Parathyroid adenoma (tissue), 2 donors: Measurements from ENCODE around the gene ZC3H8.
"Not testable (repeated sequence)": the region's sequence is repeated elsewhere in the genome, so short reads cannot be mapped to it uniquely, and the experiment has no call there.

Experiments used
- H2AFZ ChIP-seq: fragments of 300-600 bp; sonication (generic); one replicate; pipeline ENCODE4 v1.7.0; 2017; ENCODE audit warnings: antibody characterized with exemption, mild to moderate bottlenecking
- H3K27ac ChIP-seq: fragments of 300-600 bp; sonication (generic); one replicate; pipeline ENCODE4 v1.7.0; 2017
- H3K27me3 ChIP-seq: fragments of 300-600 bp; sonication (generic); one replicate; pipeline ENCODE4 v1.7.0; 2017; ENCODE audit warnings: low read length; ENCODE audit not compliant: control insufficient read depth, insufficient read depth
- H3K36me3 ChIP-seq: fragments of 300-600 bp; sonication (generic); one replicate; pipeline ENCODE4 v1.7.0; 2017; ENCODE audit warnings: low read length; ENCODE audit not compliant: control insufficient read depth, insufficient read depth
- H3K4me1 ChIP-seq: fragments of 300-600 bp; sonication (generic); one replicate; pipeline ENCODE4 v1.7.0; 2017; ENCODE audit warnings: control low read depth
- H3K4me2 ChIP-seq: fragments of 300-600 bp; sonication (generic); one replicate; pipeline ENCODE4 v1.7.0; 2017; ENCODE audit warnings: low read length
- H3K4me3 ChIP-seq: fragments of 300-600 bp; sonication (generic); one replicate; pipeline ENCODE4 v1.7.0; 2017; ENCODE audit warnings: low read depth, low read length
- H3K79me2 ChIP-seq: fragments of 300-600 bp; sonication (generic); one replicate; pipeline ENCODE4 v1.7.0; 2017; ENCODE audit warnings: control low read depth
- H3K9ac ChIP-seq: fragments of 300-600 bp; sonication (generic); one replicate; pipeline ENCODE4 v1.7.0; 2017; ENCODE audit warnings: mild to moderate bottlenecking
- H3K9me3 ChIP-seq: fragments of 300-600 bp; sonication (generic); one replicate; pipeline ENCODE4 v1.7.0; 2017; ENCODE audit warnings: low read length; ENCODE audit not compliant: control insufficient read depth
- TF ChIP-seq, protein P1 (sequence below): fragments of 300-600 bp; sonication (generic); IDR thresholded peaks from one replicate; pipeline ENCODE4 v1.7.0; 2017; ENCODE audit warnings: antibody characterized with exemption, mild to moderate bottlenecking
- donor health status: primary hyperparathyroidism.

ZC3H8 gene

GRCh38 chr2:112220831-112221230, 34.0 kb downstream of the ZC3H8 start:
- Histone ChIP-seq H3K27ac (no peak overlapping the region), H3K4me1 (no peaks in the 10 kb centered on the region), H3K4me2 (no peak overlapping the region), H3K9ac (no peak overlapping the region), H3K27me3 (no peaks in the 10 kb centered on the region), H3K36me3 (no peaks in the 10 kb centered on the region), H3K79me2 (no peaks in the 10 kb centered on the region), H3K4me3 (no peak overlapping the region), H3K9me3 (no peaks in the 10 kb centered on the region), H2AFZ (no peak overlapping the region)
- TF ChIP-seq, protein P1, sequence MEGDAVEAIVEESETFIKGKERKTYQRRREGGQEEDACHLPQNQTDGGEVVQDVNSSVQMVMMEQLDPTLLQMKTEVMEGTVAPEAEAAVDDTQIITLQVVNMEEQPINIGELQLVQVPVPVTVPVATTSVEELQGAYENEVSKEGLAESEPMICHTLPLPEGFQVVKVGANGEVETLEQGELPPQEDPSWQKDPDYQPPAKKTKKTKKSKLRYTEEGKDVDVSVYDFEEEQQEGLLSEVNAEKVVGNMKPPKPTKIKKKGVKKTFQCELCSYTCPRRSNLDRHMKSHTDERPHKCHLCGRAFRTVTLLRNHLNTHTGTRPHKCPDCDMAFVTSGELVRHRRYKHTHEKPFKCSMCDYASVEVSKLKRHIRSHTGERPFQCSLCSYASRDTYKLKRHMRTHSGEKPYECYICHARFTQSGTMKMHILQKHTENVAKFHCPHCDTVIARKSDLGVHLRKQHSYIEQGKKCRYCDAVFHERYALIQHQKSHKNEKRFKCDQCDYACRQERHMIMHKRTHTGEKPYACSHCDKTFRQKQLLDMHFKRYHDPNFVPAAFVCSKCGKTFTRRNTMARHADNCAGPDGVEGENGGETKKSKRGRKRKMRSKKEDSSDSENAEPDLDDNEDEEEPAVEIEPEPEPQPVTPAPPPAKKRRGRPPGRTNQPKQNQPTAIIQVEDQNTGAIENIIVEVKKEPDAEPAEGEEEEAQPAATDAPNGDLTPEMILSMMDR, result no peak

DNA sequence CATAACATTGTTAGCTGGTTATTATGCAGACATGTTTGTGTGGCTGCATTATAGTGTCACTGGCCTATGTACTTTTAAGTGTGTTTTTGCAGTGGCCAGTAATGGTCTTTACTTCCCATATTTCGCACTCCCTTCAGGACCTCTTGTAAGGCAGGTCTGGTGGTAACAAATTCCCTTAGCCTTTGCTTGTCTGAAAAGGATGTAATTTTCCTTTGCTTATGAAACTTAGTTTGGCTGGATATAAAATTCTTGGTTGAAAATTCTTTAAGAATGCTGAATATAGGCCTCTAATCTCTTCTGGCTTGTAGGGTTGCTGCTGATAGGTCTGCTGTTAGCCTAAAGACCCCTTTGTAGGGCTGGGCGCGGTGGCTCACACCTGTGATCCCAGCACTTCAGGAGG, 34.7 kb downstream of the ZC3H8 start:
- H3K9me3 ChIP-seq, result no peaks in the 10 kb centered on the region
- no peaks in the 10 kb centered on the region for H3K36me3 ChIP-seq
- H3K79me2 ChIP-seq, result no peaks in the 10 kb centered on the region
- TF ChIP-seq, protein P1, result no peak
- no peak overlapping the region for H3K27ac ChIP-seq
- H3K9ac ChIP-seq, result no peak overlapping the region
- no peak overlapping the region for H2AFZ ChIP-seq
- no peaks in the 10 kb centered on the region for H3K27me3 ChIP-seq
- no peak overlapping the region for H3K4me3 ChIP-seq
- H3K4me2 ChIP-seq, result no peak overlapping the region
- no peaks in the 10 kb centered on the region for H3K4me1 ChIP-seq

DNA sequence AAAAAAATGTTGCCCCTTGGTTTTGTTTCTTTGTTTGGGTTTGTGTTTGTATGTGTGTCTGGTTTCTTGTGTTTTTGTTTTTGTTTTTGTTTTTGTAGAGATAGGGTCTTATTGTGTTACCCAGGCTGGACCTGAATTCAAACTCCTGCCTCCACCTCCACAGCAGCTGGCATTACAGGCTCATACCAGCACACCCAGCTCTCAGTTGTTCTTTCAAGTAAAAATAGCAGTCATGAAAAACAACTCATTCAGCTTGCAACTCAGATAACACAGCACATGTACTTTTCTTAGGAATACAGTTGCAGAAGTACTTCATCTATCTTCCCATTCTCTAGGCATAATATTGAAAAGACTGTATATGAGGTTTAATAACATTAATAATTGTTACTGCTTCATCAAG, 37.0 kb downstream of the ZC3H8 start:
- Histone ChIP-seq H3K4me3 (no peak overlapping the region), H3K9me3 (no peaks in the 10 kb centered on the region), H3K36me3 (no peaks in the 10 kb centered on the region), H3K27ac (no peak overlapping the region), H3K27me3 (no peaks in the 10 kb centered on the region), H3K9ac (no peak overlapping the region), H2AFZ (no peak overlapping the region), H3K4me2 (no peak overlapping the region), H3K79me2 (no peaks in the 10 kb centered on the region), H3K4me1 (no peaks in the 10 kb centered on the region)
- TF ChIP-seq, protein P1, result no peak

- H3K79me2 ChIP-seq, result no peaks in the 10 kb centered on the region
- no peak overlapping the region for H3K27ac ChIP-seq
- H3K4me2 ChIP-seq, result no peak overlapping the region
- no peaks in the 10 kb centered on the region for H3K27me3 ChIP-seq
- no peaks in the 10 kb centered on the region for H3K36me3 ChIP-seq
- no peaks in the 10 kb centered on the region for H3K9me3 ChIP-seq
- H3K4me3 ChIP-seq, result no peak overlapping the region
- no peaks in the 10 kb centered on the region for H3K4me1 ChIP-seq
- no peak overlapping the region for H2AFZ ChIP-seq
- TF ChIP-seq, protein P1, result no peak
- H3K9ac ChIP-seq, result no peak overlapping the region
These were observed 38.7 kb downstream of the ZC3H8 start for GRCh38 chr2:112216167-112216566.

DNA sequence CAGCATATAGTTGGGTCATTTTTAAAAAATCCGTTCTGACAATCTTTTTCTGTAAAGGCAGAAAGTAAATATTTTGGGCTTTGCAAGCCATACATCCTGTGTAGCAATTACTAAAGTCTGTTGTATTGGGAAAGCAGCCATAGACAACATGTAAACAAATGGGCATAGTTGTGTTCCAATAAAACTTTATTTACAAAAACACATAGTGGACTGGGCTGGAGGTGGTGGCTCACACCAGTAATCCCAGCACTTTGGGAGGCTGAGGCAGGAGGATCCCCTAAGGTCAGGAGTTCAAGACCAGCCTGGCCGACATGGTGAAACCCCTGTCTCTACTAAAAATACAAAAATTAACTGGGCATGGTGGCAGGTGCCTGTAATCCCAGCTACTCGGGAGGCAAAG, 46.9 kb downstream of the ZC3H8 start:
- H2AFZ ChIP-seq, H3K9ac ChIP-seq, H3K4me2 ChIP-seq, H3K27me3 ChIP-seq, H3K36me3 ChIP-seq, H3K4me1 ChIP-seq, H3K4me3 ChIP-seq, H3K27ac ChIP-seq, H3K79me2 ChIP-seq, H3K9me3 ChIP-seq: not testable (repeated sequence)
